ENCODE measurements around the gene FOXP1.

FOXP1 gene

DNA sequence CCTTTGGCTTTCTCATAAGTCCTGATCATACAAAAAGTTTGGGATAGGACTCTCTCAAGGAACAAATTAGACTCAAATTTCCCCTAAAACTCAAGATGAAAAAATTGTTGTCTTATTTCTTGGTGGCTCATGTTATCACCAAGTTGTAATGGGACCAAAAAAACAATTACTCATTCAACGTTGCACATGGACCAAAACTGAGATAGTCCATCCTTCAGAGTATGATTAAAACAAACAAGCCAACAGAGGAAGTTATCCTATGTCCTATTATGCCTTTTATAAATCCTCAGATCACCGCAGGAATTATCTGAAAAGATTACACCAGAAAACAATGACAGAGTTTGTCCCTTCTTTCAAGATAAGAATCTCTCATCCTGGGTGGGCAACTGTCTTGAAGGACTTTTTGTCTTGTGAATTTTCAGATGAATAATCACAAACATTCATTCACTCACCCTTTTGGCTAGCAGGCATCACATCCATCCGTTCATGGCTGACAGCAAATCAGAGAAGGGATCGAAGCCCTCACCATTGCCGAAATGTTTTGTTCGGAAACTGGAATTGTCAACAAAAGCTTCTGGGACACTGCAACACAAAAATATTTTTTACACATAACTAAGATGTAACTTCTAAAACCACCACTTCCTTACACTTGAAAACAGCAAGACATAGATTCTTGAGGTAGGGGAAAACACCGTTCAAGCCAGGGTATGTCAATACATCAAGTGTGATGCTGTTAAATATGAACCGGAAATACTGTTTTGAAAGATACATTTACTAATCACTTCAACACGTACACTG lies 90.4 kb downstream of the FOXP1 start:
- TF ChIP-seq POLR2AphosphoS5 (IDR thresholded peaks at IDR 0.05; ENCODE audit: low read depth, low read length) (no peak), REST (IDR thresholded peaks at IDR 0.05; ENCODE audit: insufficient read depth in 1 of 2, low read depth in 2 of 2, low read length in 2 of 2) (no peak), FOXP2 (optimal IDR thresholded peaks at IDR 0.05; ENCODE audit: borderline replicate concordance, extremely low read depth, extremely low read length, insufficient read depth) (no peak), SIN3A (IDR thresholded peaks at IDR 0.05; ENCODE audit: borderline replicate concordance, insufficient read depth, low read length) (no peak), TAF1 (IDR thresholded peaks at IDR 0.05; ENCODE audit: borderline replicate concordance, insufficient read depth, low read length) (no peak)

DNA sequence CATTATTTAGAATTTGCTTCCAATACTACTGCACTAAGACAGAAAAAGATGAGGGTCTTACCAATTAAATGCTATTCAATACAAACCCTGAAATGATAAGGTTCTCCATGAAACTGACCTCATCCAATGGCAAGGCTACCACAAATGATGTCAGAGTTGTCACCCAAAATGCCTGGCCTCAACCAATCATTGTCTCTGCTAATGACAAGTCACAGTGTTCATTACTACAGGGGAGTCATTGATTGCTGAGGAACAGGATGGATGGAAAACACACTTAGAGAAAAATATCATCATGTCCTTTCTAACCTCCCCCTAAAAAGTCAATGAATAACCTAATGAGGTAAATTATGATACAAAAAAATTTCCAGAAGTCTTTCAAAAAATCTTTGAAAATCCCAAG lies 91.0 kb downstream of the FOXP1 start:
- TF ChIP-seq POLR2AphosphoS5 (IDR thresholded peaks at IDR 0.05; ENCODE audit: low read depth, low read length) (no peak), SIN3A (IDR thresholded peaks at IDR 0.05; ENCODE audit: borderline replicate concordance, insufficient read depth, low read length) (no peak), FOXP2 (optimal IDR thresholded peaks at IDR 0.05; ENCODE audit: borderline replicate concordance, extremely low read depth, extremely low read length, insufficient read depth) (no peak), REST (IDR thresholded peaks at IDR 0.05; ENCODE audit: insufficient read depth in 1 of 2, low read depth in 2 of 2, low read length in 2 of 2) (no peak), TAF1 (IDR thresholded peaks at IDR 0.05; ENCODE audit: borderline replicate concordance, insufficient read depth, low read length) (no peak)

DNA sequence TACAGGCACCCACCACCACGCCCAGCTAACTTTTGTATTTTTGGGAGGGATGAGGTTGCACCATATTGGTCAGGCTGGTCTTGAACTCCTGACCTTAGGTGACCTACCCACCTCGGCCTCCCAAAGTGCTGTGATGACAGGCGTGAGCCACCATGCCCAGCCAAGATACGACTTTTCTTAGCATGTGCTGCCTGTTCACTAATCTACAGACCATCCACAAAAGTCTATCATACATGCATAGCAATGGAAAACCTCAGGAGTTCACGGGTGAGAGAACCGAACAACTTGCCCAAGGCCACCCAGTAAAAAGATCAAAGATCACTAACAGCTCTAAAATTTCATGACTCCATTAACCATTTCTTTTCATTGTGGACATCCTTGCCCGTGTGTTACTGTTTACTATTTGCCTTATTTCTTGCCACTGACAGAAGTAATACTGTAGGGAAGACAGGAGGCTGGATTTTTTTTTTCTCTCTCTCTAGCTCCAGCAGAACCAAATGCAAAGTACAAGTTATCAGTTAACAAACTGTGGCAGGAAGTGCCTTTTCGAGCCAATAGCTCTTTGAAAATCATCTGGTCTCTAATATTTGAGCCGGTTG lies 92.3 kb downstream of the FOXP1 start:
- TF ChIP-seq TAF1 (IDR thresholded peaks at IDR 0.05; ENCODE audit: borderline replicate concordance, insufficient read depth, low read length): no peak
- no peak for TF ChIP-seq POLR2AphosphoS5 (IDR thresholded peaks at IDR 0.05; ENCODE audit: low read depth, low read length)
- TF ChIP-seq SIN3A (IDR thresholded peaks at IDR 0.05; ENCODE audit: borderline replicate concordance, insufficient read depth, low read length): no peak
- TF ChIP-seq FOXP2 (optimal IDR thresholded peaks at IDR 0.05; ENCODE audit: borderline replicate concordance, extremely low read depth, extremely low read length, insufficient read depth): no peak

DNA sequence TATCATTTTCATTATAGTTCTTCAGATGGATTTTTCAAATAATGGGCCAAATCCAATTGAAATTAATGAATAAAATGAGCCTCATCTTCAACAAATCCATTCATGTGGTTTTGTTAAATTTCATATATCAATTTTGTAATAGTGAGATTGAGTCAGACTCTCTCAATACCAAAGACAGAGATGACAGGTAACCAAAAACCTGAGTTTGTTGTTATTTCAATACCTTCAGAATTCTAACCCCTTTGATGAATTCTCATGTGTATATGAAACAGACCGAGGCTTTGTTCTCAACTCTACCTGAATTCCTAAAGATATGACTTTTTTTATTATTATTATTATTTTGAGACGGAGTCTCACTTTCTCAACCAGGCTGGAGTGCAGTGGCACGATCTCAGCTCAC lies 92.8 kb downstream of the FOXP1 start:
- no peak for TF ChIP-seq TAF1 (IDR thresholded peaks at IDR 0.05; ENCODE audit: borderline replicate concordance, insufficient read depth, low read length)
- no peak for TF ChIP-seq FOXP2 (optimal IDR thresholded peaks at IDR 0.05; ENCODE audit: borderline replicate concordance, extremely low read depth, extremely low read length, insufficient read depth)
- TF ChIP-seq POLR2AphosphoS5 (IDR thresholded peaks at IDR 0.05; ENCODE audit: low read depth, low read length): no peak
- no peak for TF ChIP-seq REST (IDR thresholded peaks at IDR 0.05; ENCODE audit: insufficient read depth in 1 of 2, low read depth in 2 of 2, low read length in 2 of 2)
- no peak for TF ChIP-seq SIN3A (IDR thresholded peaks at IDR 0.05; ENCODE audit: borderline replicate concordance, insufficient read depth, low read length)

GRCh38 chr3:71489315-71489761 lies 94.2 kb downstream of the FOXP1 start:
- no peak for TF ChIP-seq SIN3A (IDR thresholded peaks at IDR 0.05; ENCODE audit: borderline replicate concordance, insufficient read depth, low read length)
- TF ChIP-seq TAF1 (IDR thresholded peaks at IDR 0.05; ENCODE audit: borderline replicate concordance, insufficient read depth, low read length): no peak
- TF ChIP-seq REST (IDR thresholded peaks at IDR 0.05; ENCODE audit: insufficient read depth in 1 of 2, low read depth in 2 of 2, low read length in 2 of 2): no peak
- no peak for TF ChIP-seq FOXP2 (optimal IDR thresholded peaks at IDR 0.05; ENCODE audit: borderline replicate concordance, extremely low read depth, extremely low read length, insufficient read depth)
- no peak for TF ChIP-seq POLR2AphosphoS5 (IDR thresholded peaks at IDR 0.05; ENCODE audit: low read depth, low read length)
